Right atrium auricular region (tissue), 2 donors: ENCODE data around the gene FAM53A. TPM values are rescaled to one million over a fixed set of nuclear protein-coding genes. Genes with fewer than 3 reads are reported as not detected.

Source experiments
- DNase-seq: peaks from one replicate; pipeline ENCODE4 v3.0.0-alpha.2; 2019; ENCODE audit warnings: low spot score
- H3K27ac ChIP-seq, 2 donors: fragments of 200-600 bp; sonication (generic); 1 replicate in 1 of 2; 2 replicates in 1 of 2; pipeline ENCODE4 v1.5.1; 2016 to 2019
- H3K27me3 ChIP-seq, 2 donors: fragments of 200-600 bp; sonication (generic); one replicate each; pipeline versions ENCODE4 v1.5.1 to v1.6.0; 2017 to 2019
- H3K36me3 ChIP-seq: fragments of 200-600 bp; sonication (generic); one replicate; pipeline ENCODE4 v1.5.1; 2016
- H3K4me1 ChIP-seq, 2 donors: fragments of 200-600 bp; sonication (generic); one replicate each; pipeline versions ENCODE4 v1.5.1 to v1.6.0; 2017 to 2019
- H3K4me3 ChIP-seq, 2 donors: fragments of 200-600 bp; sonication (generic); 1 replicate in 1 of 2; 2 replicates in 1 of 2; pipeline ENCODE4 v1.5.1; 2017 to 2019; ENCODE audit warnings: mild to moderate bottlenecking in 1 of 2, moderate library complexity in 1 of 2
- H3K9me3 ChIP-seq, 2 donors: fragments of 200-600 bp; sonication (generic); one replicate each; pipeline ENCODE4 v1.5.1; 2019
- CTCF ChIP-seq, 2 donors: fragments of 200-600 bp; sonication (generic); IDR thresholded peaks; one replicate each; pipeline ENCODE4 v1.5.1; 2019; ENCODE audit warnings: antibody characterized with exemption in 2 of 2
- total RNA-seq, 2 donors: library from RNA; depleted of rRNA; stranded (reverse); fragments of >200 nt; gene quantifications; one replicate each; pipeline ENCODE4 v1.1.0, GENCODE V29; 2016

The FAM53A gene
- total RNA-seq, 2 donors from 2014 or later, result 1.0 to 1.9 TPM

- H3K4me1 ChIP-seq, result no peaks in the 10 kb centered on the region
- no peaks in the 10 kb centered on the region for H3K36me3 ChIP-seq
- no peak overlapping the region for H3K4me3 ChIP-seq
- peaks cover 0 to 4% of the 10 kb centered on the region in 2 donors for H3K9me3 ChIP-seq
- no peak for DNase-seq
- TF ChIP-seq CTCF (IDR thresholded peaks at IDR 0.05), result no peak
- H3K27me3 ChIP-seq, result no peaks in the 10 kb centered on the region
- H3K27ac ChIP-seq, result no peak overlapping the region
These were observed 44.7 kb downstream of the FAM53A start for GRCh38 chr4:1639299-1639868.

GRCh38 chr4:1638873-1639272 lies 45.2 kb downstream of the FAM53A start:
- H3K4me1 ChIP-seq, result no peaks in the 10 kb centered on the region
- H3K27me3 ChIP-seq, result no peaks in the 10 kb centered on the region
- peaks cover 0 to 4% of the 10 kb centered on the region in 2 donors for H3K9me3 ChIP-seq
- no peak for DNase-seq
- no peak overlapping the region for H3K4me3 ChIP-seq
- TF ChIP-seq CTCF (IDR thresholded peaks at IDR 0.05), result no peak
- H3K36me3 ChIP-seq, result no peaks in the 10 kb centered on the region
- no peak overlapping the region for H3K27ac ChIP-seq

GRCh38 chr4:1638272-1638598 lies 45.9 kb downstream of the FAM53A start:
- Histone ChIP-seq H3K27me3 (no peaks in the 10 kb centered on the region), H3K36me3 (no peaks in the 10 kb centered on the region), H3K27ac (no peak overlapping the region), H3K4me1 (no peaks in the 10 kb centered on the region), H3K9me3 (peaks cover 0 to 4% of the 10 kb centered on the region in 2 donors), H3K4me3 (no peak overlapping the region)
- no peak for TF ChIP-seq CTCF (IDR thresholded peaks at IDR 0.05)
- DNase-seq, result no peak

GRCh38 chr4:1637580-1638271 lies 46.4 kb downstream of the FAM53A start:
- Histone ChIP-seq H3K4me1 (no peaks in the 10 kb centered on the region), H3K27ac (no peak overlapping the region), H3K9me3 (peaks cover 0 to 4% of the 10 kb centered on the region in 2 donors), H3K27me3 (no peaks in the 10 kb centered on the region), H3K36me3 (no peaks in the 10 kb centered on the region), H3K4me3 (no peak overlapping the region)
- no peak for DNase-seq
- TF ChIP-seq CTCF (IDR thresholded peaks at IDR 0.05), result no peak

- Histone ChIP-seq H3K9me3 (peaks cover 0 to 4% of the 10 kb centered on the region in 2 donors), H3K4me3 (no peak overlapping the region), H3K27ac (no peak overlapping the region), H3K36me3 (no peaks in the 10 kb centered on the region), H3K4me1 (no peaks in the 10 kb centered on the region), H3K27me3 (no peaks in the 10 kb centered on the region)
- no peak for DNase-seq
- TF ChIP-seq CTCF (IDR thresholded peaks at IDR 0.05), result no peak
These were observed 47.5 kb downstream of the FAM53A start for GRCh38 chr4:1636490-1637211.
